ENCODE results near the gene IL11. TPM values are rescaled to one million over a fixed set of nuclear protein-coding genes. Genes with fewer than 3 reads are reported as not detected.

Gene IL11
- total RNA-seq, 1 donor from 2014 or later = 0.21 TPM

GRCh38 chr19:55340784-55341147 is 29.5 kb downstream of the IL11 start:
- H3K4me1 Mint-ChIP-seq (ENCODE audit: unreplicated experiment) = peaks cover 5% of the 10 kb centered on the region
- H3K4me3 Mint-ChIP-seq (ENCODE audit: unreplicated experiment) = peak overlapping the region; percentile 89
- no peak overlapping the region for H3K27ac Mint-ChIP-seq (ENCODE audit: unreplicated experiment)
- peaks cover 4% of the 10 kb centered on the region for H3K36me3 Mint-ChIP-seq (ENCODE audit: low read depth, unreplicated experiment)
- no peaks in the 10 kb centered on the region for H3K9me3 Mint-ChIP-seq (ENCODE audit: unreplicated experiment)
- TF ChIP-seq CTCF (IDR thresholded peaks at IDR 0.05; ENCODE audit: unreplicated experiment) = no peak
- peaks cover 18% of the 10 kb centered on the region for H3K27me3 Mint-ChIP-seq (ENCODE audit: unreplicated experiment)
- DNase-seq (ENCODE audit: low spot score) = peak; percentile 41

GRCh38 chr19:55339889-55340783 is 30.1 kb downstream of the IL11 start:
- H3K36me3 Mint-ChIP-seq (ENCODE audit: low read depth, unreplicated experiment) = no peaks in the 10 kb centered on the region
- H3K4me1 Mint-ChIP-seq (ENCODE audit: unreplicated experiment) = peaks cover 5% of the 10 kb centered on the region
- H3K4me3 Mint-ChIP-seq (ENCODE audit: unreplicated experiment) = peak overlapping the region; percentile 97
- H3K9me3 Mint-ChIP-seq (ENCODE audit: unreplicated experiment) = no peaks in the 10 kb centered on the region
- DNase-seq (ENCODE audit: low spot score) = no peak
- H3K27ac Mint-ChIP-seq (ENCODE audit: unreplicated experiment) = peak overlapping the region; percentile 100
- no peak for TF ChIP-seq CTCF (IDR thresholded peaks at IDR 0.05; ENCODE audit: unreplicated experiment)
- peaks cover 14% of the 10 kb centered on the region for H3K27me3 Mint-ChIP-seq (ENCODE audit: unreplicated experiment)

GRCh38 chr19:55339105-55339888 is 31.0 kb downstream of the IL11 start, which contains the start of gene KMT5C:
KMT5C (plus strand) TSS chr19:55339876; CDS start chr19:55341937, 2,061 bp downstream.
- Mint-ChIP-seq H3K4me1 (ENCODE audit: unreplicated experiment) (peaks cover 5% of the 10 kb centered on the region), H3K9me3 (ENCODE audit: unreplicated experiment) (no peaks in the 10 kb centered on the region), H3K4me3 (ENCODE audit: unreplicated experiment) (peak within 1 kb of the TSS; percentile 97), H3K27ac (ENCODE audit: unreplicated experiment) (peak within 1 kb of the TSS; percentile 100), H3K36me3 (ENCODE audit: low read depth, unreplicated experiment) (no peaks in the 10 kb centered on the region), H3K27me3 (ENCODE audit: unreplicated experiment) (peaks cover 12% of the 10 kb centered on the region)
- TF ChIP-seq CTCF (IDR thresholded peaks at IDR 0.05; ENCODE audit: unreplicated experiment) = no peak
- peak; percentile 99 for DNase-seq (ENCODE audit: low spot score)

GRCh38 chr19:55336101-55336500 is 34.2 kb downstream of the IL11 start:
- Mint-ChIP-seq H3K36me3 (ENCODE audit: low read depth, unreplicated experiment) (no peaks in the 10 kb centered on the region), H3K9me3 (ENCODE audit: unreplicated experiment) (no peaks in the 10 kb centered on the region), H3K27me3 (ENCODE audit: unreplicated experiment) (peaks cover 12% of the 10 kb centered on the region), H3K27ac (ENCODE audit: unreplicated experiment) (no peak overlapping the region), H3K4me3 (ENCODE audit: unreplicated experiment) (no peak overlapping the region), H3K4me1 (ENCODE audit: unreplicated experiment) (peaks cover 5% of the 10 kb centered on the region)
- TF ChIP-seq CTCF (IDR thresholded peaks at IDR 0.05; ENCODE audit: unreplicated experiment) = no peak
- DNase-seq (ENCODE audit: low spot score) = no peak
